KBM-7 (cell line): ENCODE data around the gene SERPINA3.
"Not testable (repeated sequence)": the region's sequence is repeated elsewhere in the genome, so short reads cannot be mapped to it uniquely, and the experiment has no call there.

Experiments
- DNase-seq: peaks from one replicate; pipeline ENCODE4 v3.0.0-alpha.2; 2015
- in situ Hi-C: fragments of 300-500 bp; cut with MboI; formaldehyde crosslinking; loops from 2 replicates; pipeline ENCODE4 v1.14.3; 2020; ENCODE audit warnings: low sequenced_read_pairs, low pct_unique_long_range_greater_than_20kb, mixed read lengths

The SERPINA3 gene

DNA sequence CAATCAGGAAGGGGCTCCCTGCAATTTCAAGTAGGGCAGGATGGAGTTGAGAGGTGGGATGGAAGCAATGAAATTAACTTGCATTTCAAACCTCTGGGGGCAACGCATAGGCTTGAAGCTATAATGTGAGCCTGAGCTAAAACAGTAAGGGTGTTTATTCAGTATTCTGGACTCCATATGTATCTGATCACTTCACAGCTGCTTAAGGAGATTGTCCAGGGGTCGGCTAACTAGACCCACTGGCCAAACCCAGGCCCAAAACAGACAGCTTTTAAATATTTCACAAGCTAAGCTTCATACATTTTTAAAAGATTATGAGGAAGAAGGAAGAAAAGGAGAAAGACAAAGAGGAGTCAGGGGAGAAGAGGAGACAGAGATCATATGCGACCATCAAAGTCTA, 6.8 kb upstream of the SERPINA3 start:
- in situ Hi-C loops = no loop called here
- no peak for DNase-seq

DNA sequence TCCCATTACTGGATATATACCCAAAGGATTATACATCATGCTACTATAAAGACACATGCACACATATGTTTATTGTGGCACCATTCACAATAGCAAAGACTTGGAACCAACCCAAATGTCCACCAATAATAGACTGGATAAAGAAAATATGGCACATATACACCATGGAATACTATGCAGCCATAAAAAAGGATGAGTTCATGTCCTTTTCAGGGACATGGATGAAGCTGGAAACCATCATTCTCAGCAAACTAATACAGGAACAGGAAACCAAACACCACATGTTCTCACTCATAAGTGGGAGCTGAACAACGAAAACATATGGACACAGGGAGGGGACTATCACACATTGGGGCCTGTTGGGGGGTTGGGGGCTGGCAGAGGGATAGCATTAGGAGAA, 3.2 kb upstream of the SERPINA3 start:
- DNase-seq, in situ Hi-C loops: not testable (repeated sequence)

- in situ Hi-C loops = no loop called here
- DNase-seq = no peak
Observed at GRCh38 chr14:94611179-94611578, 1.0 kb upstream of the SERPINA3 start.

- no peak for DNase-seq
- in situ Hi-C loops = no loop called here
Observed at GRCh38 chr14:94612580-94613554, 676 bp downstream of the SERPINA3 start.

DNA sequence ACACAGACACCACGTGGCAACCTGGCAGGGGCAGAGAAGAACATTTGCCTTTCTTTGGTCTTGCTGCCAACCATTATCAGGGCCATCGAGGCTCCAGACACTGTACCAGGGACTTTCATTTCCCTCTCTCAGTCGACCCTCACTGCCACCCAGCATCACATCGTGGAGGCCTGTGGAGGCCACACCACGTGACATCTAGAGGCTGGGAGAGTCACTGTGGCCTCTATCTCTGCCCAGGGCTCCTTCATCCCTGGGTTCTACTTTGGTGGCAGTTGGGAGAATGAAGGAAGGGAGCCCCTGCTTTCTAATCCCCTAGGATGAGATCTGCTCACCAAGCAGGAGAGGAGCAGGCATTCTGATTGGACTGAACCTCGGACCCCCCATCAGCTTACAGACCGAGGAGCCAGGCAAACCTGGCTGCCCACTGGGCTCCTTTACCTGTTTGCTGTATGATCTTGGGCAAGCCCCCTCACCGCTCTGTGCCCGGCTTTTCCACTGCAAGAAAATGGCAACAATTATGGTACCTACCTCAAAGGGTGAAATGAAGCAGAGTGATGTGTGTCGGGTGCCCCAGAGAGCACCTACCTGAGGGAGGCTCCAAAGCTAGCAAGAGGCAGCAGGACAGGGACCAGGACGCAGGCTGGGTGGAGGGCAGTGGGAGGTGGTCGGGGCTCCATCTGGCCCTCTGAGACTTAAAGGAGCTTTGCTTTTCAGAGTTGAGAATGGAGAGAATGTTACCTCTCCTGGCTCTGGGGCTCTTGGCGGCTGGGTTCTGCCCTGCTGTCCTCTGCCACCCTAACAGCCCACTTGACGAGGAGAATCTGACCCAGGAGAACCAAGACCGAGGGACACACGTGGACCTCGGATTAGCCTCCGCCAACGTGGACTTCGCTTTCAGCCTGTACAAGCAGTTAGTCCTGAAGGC, 1.8 kb downstream of the SERPINA3 start:
- no peak for DNase-seq
- in situ Hi-C loops = no loop called here

GRCh38 chr14:94614802-94615201, 2.6 kb downstream of the SERPINA3 start:
- DNase-seq = no peak
- in situ Hi-C loops = no loop called here

GRCh38 chr14:94615254-94615653, 3.1 kb downstream of the SERPINA3 start:
- DNase-seq = no peak

DNA sequence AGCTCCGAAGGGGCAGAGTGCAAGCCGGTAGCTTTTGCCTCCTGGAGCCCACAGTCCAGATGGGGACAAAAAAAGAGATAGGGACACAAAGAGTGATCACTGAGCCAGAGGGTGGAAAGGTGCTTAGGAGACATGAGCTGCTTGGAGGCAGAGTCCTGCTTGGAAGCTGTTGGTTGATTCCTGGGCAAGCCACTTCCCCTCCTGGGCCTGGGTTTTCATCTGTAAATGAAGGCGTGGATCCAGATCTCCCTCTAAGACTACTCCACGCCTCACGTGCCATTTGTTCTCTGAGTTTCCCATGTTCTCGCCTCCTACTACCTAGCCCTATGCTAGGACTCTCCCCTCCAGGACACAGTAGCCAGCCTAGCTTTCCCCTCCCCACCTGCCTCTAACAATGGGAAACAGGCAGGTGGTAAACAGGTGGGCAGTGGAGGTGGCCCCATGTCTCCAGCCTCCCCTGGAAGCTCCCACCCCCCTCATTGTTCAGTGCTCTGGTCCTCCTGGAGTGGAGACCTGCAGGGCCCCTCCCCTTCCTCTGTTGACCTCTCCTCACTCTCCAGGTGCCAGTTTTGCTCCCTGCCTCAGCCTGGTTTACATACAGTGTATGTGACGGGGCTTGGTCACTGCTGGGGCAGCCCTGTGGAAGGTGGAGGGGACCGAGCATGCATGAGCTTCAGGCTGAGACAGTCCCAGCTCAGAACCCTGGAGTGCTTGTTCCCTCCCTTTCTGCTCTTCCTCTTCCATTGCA, 3.8 kb downstream of the SERPINA3 start:
- DNase-seq = no peak
- in situ Hi-C loops = no loop called here

More at GRCh38 chr14:94615254-94615653, 3.1 kb downstream of the SERPINA3 start:
- in situ Hi-C loops = no loop called here

DNA sequence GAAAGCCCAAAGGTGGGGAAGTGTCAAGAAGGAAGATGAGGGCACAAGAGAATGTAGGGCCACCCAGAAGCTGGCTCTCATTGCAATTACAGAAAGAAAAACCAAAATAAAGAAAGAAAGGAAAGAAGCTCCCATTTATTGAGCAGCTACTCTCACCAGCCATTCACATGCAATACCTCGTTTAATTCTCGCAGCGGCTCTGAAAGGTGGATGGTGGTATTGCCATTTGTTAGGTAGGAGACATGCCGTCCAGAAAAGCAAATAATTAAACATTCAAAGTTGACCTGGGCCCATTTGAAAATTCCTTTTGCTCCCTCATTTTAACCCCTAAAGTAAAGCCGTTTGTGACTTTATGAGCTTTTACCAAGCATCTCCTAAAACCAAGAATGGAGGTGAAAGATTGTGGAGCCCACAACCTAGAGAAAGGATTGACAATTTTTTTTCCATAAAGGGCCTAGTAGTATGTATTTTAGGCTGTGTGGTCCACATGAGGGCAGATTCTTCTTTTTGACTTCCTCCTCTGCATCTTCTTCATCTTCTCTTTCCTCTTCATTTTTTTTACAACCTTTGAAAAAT, 5.3 kb downstream of the SERPINA3 start:
- DNase-seq = no peak
- in situ Hi-C loops = no loop called here

DNA sequence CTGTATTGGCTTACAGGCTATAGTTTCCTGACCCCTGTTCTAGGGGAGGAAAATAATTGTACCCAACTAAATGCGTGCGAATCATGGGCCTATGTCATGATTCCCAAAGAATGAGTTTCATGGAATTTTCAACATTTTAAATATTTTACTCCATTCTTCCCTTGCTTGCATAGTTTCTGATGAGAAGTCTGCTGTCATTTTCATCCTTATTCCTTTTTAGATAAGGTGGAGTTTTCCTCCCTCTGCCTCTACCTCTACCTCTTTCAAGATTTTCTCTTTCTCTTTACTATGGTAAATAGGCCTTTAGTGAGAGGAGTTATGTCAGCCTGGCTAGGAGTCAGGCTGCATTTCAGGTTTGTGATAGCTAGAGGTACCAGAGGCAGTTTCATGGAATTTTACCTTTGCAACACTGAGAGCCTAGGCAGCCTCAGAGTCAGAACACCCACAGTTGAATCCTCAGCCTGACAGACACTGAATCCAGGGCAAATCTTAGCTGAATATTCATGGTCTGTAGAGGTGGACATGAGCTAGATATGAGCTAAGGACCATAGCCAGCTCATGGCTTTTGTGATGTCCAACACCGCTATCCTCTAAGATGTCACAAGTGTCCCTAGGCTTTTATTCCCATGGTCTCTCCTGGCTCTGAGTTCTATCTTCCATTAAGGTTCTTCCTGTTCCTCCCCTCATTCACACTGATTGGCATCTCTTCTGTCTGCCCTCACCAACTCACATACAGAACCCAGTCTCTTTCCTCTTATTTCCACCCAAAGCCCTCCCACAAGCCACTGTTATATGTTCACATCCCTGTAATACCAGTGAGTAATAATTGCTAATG, 6.0 kb downstream of the SERPINA3 start:
- in situ Hi-C loops = no loop called here
- DNase-seq = no peak

DNA sequence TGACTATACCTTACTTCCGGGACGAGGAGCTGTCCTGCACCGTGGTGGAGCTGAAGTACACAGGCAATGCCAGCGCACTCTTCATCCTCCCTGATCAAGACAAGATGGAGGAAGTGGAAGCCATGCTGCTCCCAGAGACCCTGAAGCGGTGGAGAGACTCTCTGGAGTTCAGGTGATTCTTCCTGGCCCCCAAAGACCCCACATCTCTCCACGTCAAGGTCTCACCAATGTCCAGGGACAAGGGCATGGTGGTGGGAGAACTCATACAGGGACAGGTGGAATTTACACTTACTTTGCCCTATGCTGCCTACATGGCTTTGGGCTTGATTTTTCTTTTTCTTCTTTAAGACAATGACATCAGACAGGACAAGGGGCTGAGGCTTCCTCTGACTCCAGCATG, 7.1 kb downstream of the SERPINA3 start:
- no peak for DNase-seq
- in situ Hi-C loops = no loop called here

- in situ Hi-C loops = no loop called here
- no peak for DNase-seq
Observed at GRCh38 chr14:94620597-94620996, 8.4 kb downstream of the SERPINA3 start.

DNA sequence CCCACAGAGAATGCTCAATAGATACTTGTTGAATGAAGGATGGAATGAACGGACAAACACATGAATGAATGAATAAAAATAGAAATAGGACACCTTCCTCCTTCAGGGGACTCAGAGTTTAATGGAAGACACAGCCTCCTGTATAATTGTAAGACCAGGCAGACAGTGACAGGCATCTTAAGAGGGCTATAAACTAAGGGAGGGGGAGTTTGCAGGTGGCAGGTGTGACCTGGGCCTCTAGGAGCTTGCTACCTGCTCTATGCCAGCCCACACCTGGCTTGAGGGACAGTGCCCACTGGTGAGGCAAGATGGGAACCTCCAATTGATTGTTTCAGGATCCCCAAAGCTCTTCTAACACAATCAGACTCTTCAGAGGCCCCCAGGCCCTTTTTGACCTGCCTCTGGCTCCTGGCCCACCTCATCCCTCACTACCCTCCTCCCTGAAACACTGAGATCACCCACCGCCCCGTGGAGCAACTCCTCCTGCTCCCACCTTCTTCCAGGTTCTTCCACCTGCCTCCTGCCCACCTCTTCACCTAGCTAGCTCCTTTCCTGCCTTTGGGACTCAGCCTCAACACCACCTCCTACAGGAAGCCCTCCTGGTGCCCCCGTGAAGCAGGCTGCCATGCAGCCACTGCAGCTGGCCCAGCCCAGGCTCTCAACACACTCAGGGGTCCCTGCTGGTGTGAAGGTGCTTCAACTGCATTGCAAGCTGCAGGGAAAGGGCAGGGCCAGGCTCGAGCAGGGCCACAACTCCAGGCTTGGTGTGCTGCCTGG, 9.4 kb downstream of the SERPINA3 start:
- no peak for DNase-seq
- in situ Hi-C loops = no loop called here

DNA sequence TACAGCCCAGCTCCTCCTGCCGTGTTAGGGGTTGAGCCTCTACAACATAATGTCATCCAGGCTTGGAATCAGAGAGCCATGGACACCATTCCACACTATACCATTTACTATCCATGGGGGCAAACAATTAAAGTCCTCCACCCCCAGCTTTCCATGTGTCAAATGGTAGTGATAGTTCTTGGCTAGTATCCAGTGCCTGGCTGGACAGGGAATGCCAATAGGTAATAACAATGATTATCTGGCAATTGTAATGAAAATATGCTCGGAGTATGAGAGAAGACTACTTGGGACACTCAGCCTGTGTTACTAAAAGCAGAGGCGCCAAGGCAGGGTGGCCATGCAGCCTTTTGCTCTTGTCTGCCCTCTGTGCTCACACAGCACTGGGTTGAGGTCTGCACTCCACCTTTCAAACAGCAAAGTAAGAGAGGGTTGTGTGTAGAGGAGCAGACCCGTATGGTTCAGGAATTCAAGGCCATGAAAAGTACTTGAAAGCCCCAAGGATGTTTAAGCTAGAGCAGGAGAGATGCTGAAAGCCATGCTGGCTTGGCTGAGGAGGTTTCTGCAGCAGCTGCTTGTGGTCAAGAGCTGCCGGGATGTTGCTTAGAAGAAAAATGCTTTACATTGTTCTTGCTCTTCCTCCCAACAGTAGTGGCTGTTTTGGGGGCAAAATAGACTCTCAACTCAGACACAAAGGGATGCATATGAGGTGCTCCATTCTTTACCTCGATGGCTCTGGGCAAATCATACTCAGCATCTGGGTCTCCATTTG, 10.6 kb downstream of the SERPINA3 start:
- no peak for DNase-seq

DNA sequence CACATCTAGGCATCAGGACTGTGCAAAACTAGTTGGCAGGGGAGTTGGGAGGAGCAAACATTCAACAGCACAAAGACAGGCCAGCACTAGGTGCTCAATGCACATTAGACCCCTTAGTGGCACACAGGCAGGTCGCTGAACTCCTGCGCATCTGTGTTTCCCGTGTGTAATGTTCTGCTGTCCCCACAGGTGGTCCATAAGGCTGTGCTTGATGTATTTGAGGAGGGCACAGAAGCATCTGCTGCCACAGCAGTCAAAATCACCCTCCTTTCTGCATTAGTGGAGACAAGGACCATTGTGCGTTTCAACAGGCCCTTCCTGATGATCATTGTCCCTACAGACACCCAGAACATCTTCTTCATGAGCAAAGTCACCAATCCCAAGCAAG, 11.2 kb downstream of the SERPINA3 start:
- in situ Hi-C loops = no loop called here
- no peak for DNase-seq

More for the DNA sequence above, 10.6 kb downstream of the SERPINA3 start:
- in situ Hi-C loops = no loop called here

GRCh38 chr14:94623856-94624499, 11.8 kb downstream of the SERPINA3 start:
- in situ Hi-C loops = no loop called here
- DNase-seq = no peak
